Measurements from ENCODE around the gene LASP1. TPM values are rescaled to one million over a fixed set of nuclear protein-coding genes. Genes with fewer than 3 reads are reported as not detected.

The LASP1 gene
- total and polyA plus RNA-seq, 2 of the 8 experiments (the other 6 are each of a cell fraction or from before 2014, with no cell fraction given): 114 to 180 TPM

DNA sequence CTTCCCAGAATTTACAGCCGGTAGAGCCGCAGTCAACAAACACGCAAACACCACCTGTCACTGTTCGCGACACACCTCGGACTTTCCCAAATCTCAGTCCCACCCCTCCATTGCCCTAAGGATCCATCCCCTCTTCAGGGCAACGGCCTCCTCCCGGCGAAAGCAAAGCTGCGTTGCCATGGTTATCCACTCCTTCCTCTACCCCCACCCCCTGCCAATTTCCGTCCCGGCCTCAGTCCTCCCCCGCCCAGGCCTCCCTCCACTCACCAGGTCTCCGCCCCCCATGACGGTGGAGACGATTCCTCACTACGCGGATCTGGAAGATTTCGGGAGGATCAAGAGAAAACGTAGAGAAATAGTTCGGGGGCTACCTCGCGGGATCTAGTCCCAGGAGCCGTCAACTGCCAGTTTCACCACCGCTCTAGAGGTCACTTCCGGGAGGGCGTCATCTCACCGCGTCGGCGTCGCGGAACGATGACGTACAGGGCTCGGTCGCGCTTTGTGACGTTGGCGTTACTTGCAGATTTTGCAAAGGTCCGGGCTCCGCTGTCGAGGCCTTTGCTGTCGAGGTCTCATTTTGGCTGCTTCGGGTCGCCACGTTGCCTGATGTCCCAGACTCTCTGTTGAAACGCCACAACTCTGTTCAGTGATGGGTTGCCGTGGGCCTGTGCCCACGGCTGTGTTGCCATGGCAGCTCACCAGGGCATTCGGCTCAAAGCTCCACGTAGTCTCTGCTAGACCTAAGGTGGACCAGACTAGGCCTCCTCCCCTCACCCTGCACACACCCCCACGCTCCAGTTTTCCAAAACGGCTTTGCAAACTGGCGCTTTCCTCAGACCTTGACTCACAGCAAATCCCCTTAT lies 44.7 kb upstream of the LASP1 start, which contains the start of gene CWC25 (continued):
- TF ChIP-seq EGR1 (IDR thresholded peaks at IDR 0.05; ENCODE audit: borderline replicate concordance, low read depth, low read length): peak; percentile 27; the same call in 1 of the 2 replicates
- TF ChIP-seq RNF2 (IDR thresholded peaks at IDR 0.05; ENCODE audit: borderline replicate concordance, low read depth, low read length, missing control alignments, poor library complexity, severe bottlenecking): no peak
- TF ChIP-seq POU5F1 (IDR thresholded peaks at IDR 0.05; ENCODE audit: low read depth, low read length): no peak
- TF ChIP-seq TBP (IDR thresholded peaks at IDR 0.05; ENCODE audit: low read depth, low read length): peak; percentile 95
- no peak for TF ChIP-seq SP2 (IDR thresholded peaks at IDR 0.05; ENCODE audit: low read length)
- peak; percentile 28; the same call in 1 of the 2 replicates for TF ChIP-seq USF2 (IDR thresholded peaks at IDR 0.05; ENCODE audit: low read length)
- no peak for TF ChIP-seq HDAC6 (IDR thresholded peaks at IDR 0.05; ENCODE audit: low read depth, low read length)
- peak; percentile 100 for TF ChIP-seq CREB1 (IDR thresholded peaks at IDR 0.05)
- TF ChIP-seq RAD21 (IDR thresholded peaks at IDR 0.05 in 1 of 2, conservative IDR thresholded peaks at IDR 0.05 in 1 of 2; ENCODE audit: low read depth in 2 of 2, low read length in 2 of 2): no peak
- TF ChIP-seq CEBPB (IDR thresholded peaks at IDR 0.05; ENCODE audit: low read depth, low read length): peak; percentile 45; the same call in 1 of the 2 replicates
- TF ChIP-seq TCF12 (IDR thresholded peaks at IDR 0.05; ENCODE audit: low read depth, low read length): no peak
- no peak for TF ChIP-seq NANOG (IDR thresholded peaks at IDR 0.05; ENCODE audit: insufficient read depth, low read depth, low read length, poor library complexity, severe bottlenecking)
- TF ChIP-seq POLR2A (IDR thresholded peaks at IDR 0.05; ENCODE audit: control extremely low read depth in 1 of 2, low read depth in 2 of 2, low read length in 2 of 2): peak; percentile 91 to 99
- TF ChIP-seq, protein P1, sequence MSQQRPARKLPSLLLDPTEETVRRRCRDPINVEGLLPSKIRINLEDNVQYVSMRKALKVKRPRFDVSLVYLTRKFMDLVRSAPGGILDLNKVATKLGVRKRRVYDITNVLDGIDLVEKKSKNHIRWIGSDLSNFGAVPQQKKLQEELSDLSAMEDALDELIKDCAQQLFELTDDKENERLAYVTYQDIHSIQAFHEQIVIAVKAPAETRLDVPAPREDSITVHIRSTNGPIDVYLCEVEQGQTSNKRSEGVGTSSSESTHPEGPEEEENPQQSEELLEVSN (IDR thresholded peaks at IDR 0.05): no peak
- TF ChIP-seq RXRA (IDR thresholded peaks at IDR 0.05; ENCODE audit: insufficient read depth, low read depth, low read length): no peak
- TF ChIP-seq BRCA1 (IDR thresholded peaks at IDR 0.05; ENCODE audit: low read depth, low read length): peak; percentile 82
- TF ChIP-seq RFX5 (IDR thresholded peaks at IDR 0.05; ENCODE audit: borderline replicate concordance, low read depth, low read length): no peak
- no peak for TF ChIP-seq TEAD4 (IDR thresholded peaks at IDR 0.05; ENCODE audit: low read depth, low read length)
- peak; percentile 98 for TF ChIP-seq TAF1 (IDR thresholded peaks at IDR 0.05; ENCODE audit: low read depth, low read length)
- TF ChIP-seq CHD1 (IDR thresholded peaks at IDR 0.05; ENCODE audit: low read depth, low read length): 0 out of 2 replicates have a peak, but pooled peaks have one; percentile 21
- peak; percentile 84 for TF ChIP-seq CHD2 (IDR thresholded peaks at IDR 0.05; ENCODE audit: low read length)
- peak; percentile 88 for TF ChIP-seq SP1 (IDR thresholded peaks at IDR 0.05; ENCODE audit: low read depth, low read length)
- peak; percentile 99 for TF ChIP-seq POLR2AphosphoS5 (IDR thresholded peaks at IDR 0.05; ENCODE audit: low read depth, low read length)
- no peak for TF ChIP-seq YY1 (IDR thresholded peaks at IDR 0.05; ENCODE audit: low read depth, low read length)

All from H1 (cell line).